Adrenal gland (tissue), 12 donors: ENCODE results near the gene MIEN1. TPM values are rescaled to one million over a fixed set of nuclear protein-coding genes. Genes with fewer than 3 reads are reported as not detected.
A peak's percentile ranks its signal among the peaks of the same experiment; 100 is the strongest.

Experiments used
- DNase-seq, 7 donors: peaks; one replicate each; pipeline ENCODE4 v3.0.0-alpha.2; 2019 to 2020
- H3K27ac ChIP-seq, 5 donors: fragments of 200-600 bp; sonication (generic) in 4 of 5; 1 replicate in 3 of 5; 2 replicates in 2 of 5; pipeline versions ENCODE4 v1.5.1 to v1.8.0; 2016 to 2020; ENCODE audit warnings: mild to moderate bottlenecking in 1 of 5
- H3K27me3 ChIP-seq: fragments of 200-600 bp; 2 replicates; pipeline ENCODE4 v1.8.0; 2021
- H3K36me3 ChIP-seq, 2 donors: fragments of 200-600 bp; replicated peaks in 1 of 2; 1 replicate in 1 of 2; 2 replicates in 1 of 2; pipeline versions ENCODE4 v1.5.1 to v1.8.0; 2018 to 2022
- H3K4me1 ChIP-seq, 2 donors: fragments of 200-600 bp; replicated peaks in 1 of 2; 1 replicate in 1 of 2; 2 replicates in 1 of 2; pipeline versions ENCODE4 v1.5.1 to v1.8.0; 2018 to 2021
- H3K4me3 ChIP-seq, 4 donors: fragments of 200-600 bp; sonication (generic) in 3 of 4; one replicate each; pipeline ENCODE4 v1.5.1; 2016 to 2018
- H3K9me3 ChIP-seq, 3 donors: fragments of 200-600 bp; sonication (generic) in 1 of 3; replicated peaks in 1 of 3; 1 replicate in 2 of 3; 2 replicates in 1 of 3; pipeline versions ENCODE4 v1.5.1 to v1.8.0; 2016 to 2021
- CTCF ChIP-seq, 6 experiments: fragments of 450-650 bp in 4 of 6; fragments of 200-600 bp in 2 of 6; sonication (generic) in 1 of 6; IDR thresholded peaks; 1 replicate in 5 of 6; 2 replicates in 1 of 6; pipeline versions ENCODE4 v1.5.1 to v1.8.0; 2016 to 2021; ENCODE audit warnings: antibody characterized with exemption in 6 of 6, mild to moderate bottlenecking in 2 of 6, moderate library complexity in 1 of 6
- POLR2A ChIP-seq, 2 donors: fragments of 450-650 bp; IDR thresholded peaks; one replicate each; pipeline ENCODE4 v1.6.1; 2017; ENCODE audit warnings: antibody characterized with exemption in 2 of 2, mild to moderate bottlenecking in 2 of 2, moderate library complexity in 1 of 2
- WGBS, 4 donors: extraction: QIAGEN DNeasy Blood & Tissue Kit in 2 of 4; methylation state at CpG; one replicate each; pipeline versions ENCODE4 v1.1.5 to v1.1.7; 2013 to 2017; 5-methylcytosine and 5-hydroxymethylcytosine counted together
- intact Hi-C, 2 donors: fragments of 100-400 bp; cut with DNase I; formaldehyde crosslinking; loops; one replicate each; pipeline versions ENCODE4 v1.14.1 to v1.15.0; 2022 to 2023
- polyA plus RNA-seq, 3 donors: library from polyadenylated mRNA; stranded (reverse); fragments of 200-250 nt in 2 of 3; fragments of 350-450 nt in 1 of 3; fragmentation: Illumina TruSeq in 1 of 3; extraction: RNeasy Lipid Tissue Mini Kit (QIAGEN cat#74804) in 1 of 3; gene quantifications; one replicate each; pipeline ENCODE4 v1.2.3, GENCODE V29; 2013 to 2014
- total RNA-seq, 9 donors: library from RNA; depleted of rRNA in 4 of 9; stranded (reverse); fragments of >200 nt in 4 of 9; fragments of 120-200 nt in 1 of 9; fragmentation: NEBNext Ultra II Directional in 1 of 9; extraction: Animal tissue kit (Norgen Biotek cat#: 25700) in 1 of 9; gene quantifications; one replicate each; pipeline versions ENCODE4 v1.1.0 to v1.2.4, GENCODE V29; 2013 to 2023
- donor health status: healthy with polysubstance abuse.
- donor health status: Bipolar disorder and iron deficiency.
- donor health status: DM: yes; HTN: yes; CAD: no.
- donor health status: DM: no; HTN: no; CAD: no.
- donor health status: DM: no; HTN: no; CAD: no.
- donor health status: DM: yes; HTN: yes; CAD: no.

MIEN1 gene
- total and polyA plus RNA-seq, 12 donors, result 41.9 to 210 (median 51.0) TPM

DNA sequence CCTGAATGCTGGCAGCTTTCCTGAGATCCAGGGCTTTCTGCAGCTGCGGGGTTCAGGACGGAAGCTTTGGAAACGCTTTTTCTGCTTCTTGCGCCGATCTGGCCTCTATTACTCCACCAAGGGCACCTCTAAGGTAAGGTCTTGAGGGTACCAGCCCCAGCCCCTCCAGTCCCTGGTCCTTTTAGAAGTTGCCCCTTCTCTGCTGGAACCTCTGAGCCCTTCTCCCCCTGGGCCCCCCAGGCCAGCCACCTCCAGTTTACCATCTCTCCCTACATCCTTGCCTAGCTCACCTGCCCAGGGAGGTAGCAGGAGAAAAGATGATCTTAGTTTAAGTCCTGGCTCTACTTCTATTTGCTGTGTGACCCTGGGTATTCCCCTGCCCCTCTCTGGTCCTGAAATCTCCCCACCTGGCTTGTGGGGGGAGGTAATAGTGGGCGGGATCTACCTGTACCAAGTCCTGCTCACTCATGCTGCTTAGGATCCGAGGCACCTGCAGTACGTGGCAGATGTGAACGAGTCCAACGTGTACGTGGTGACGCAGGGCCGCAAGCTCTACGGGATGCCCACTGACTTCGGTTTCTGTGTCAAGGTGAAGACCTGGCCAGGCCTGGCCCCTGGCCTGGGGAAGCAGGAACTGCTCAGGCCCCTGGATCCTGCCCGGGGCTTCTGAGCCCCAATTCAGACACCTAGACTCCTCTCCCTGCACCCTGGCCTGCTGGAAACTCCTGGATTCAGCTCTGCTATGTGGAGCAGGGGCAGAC, 13.9 kb upstream of the MIEN1 start:
- H3K27me3 ChIP-seq, result peaks cover 20% of the 10 kb centered on the region
- 76 to 83% (median 80%) methylated on average over 5 to 16 of the region's 16 CpGs for WGBS, 4 donors
- peak in 1 of 7 donors; percentile 4 for DNase-seq
- H3K9me3 ChIP-seq, result no peaks in the 10 kb centered on the region
- H3K4me1 ChIP-seq, result peaks cover 0 to 4% of the 10 kb centered on the region in 2 donors
- no peak overlapping the region for H3K27ac ChIP-seq
- H3K36me3 ChIP-seq, result no peaks in the 10 kb centered on the region
- TF ChIP-seq POLR2A (IDR thresholded peaks at IDR 0.05) (no peak), CTCF (IDR thresholded peaks at IDR 0.05) (no peak)
- intact Hi-C loops, result no loop called here
- no peak overlapping the region for H3K4me3 ChIP-seq

DNA sequence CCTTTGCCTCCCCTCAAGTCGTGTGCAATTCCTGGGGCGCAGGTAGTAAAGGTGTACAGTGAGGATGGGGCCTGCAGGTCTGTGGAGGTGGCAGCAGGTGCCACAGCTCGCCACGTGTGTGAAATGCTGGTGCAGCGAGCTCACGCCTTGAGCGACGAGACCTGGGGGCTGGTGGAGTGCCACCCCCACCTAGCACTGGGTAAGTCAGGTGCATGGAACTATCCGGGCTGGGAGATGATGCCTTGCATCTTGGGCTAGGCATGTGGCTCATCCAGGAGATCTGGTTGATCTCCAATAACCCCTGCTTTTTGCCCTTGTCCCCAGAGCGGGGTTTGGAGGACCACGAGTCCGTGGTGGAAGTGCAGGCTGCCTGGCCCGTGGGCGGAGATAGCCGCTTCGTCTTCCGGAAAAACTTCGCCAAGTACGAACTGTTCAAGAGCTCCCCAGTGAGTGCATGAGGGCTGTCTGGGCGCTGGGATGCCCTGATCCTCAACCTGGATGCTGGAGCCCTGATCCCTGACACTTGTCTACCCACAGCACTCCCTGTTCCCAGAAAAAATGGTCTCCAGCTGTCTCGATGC, 12.6 kb upstream of the MIEN1 start:
- peaks cover 4 to 14% of the 10 kb centered on the region in 2 donors for H3K4me1 ChIP-seq
- intact Hi-C loops, result no loop called here
- no peak overlapping the region for H3K4me3 ChIP-seq
- H3K36me3 ChIP-seq, result no peaks in the 10 kb centered on the region
- WGBS, 4 donors, result 74 to 79% (median 76%) methylated on average over 18 to 21 of the region's 21 CpGs
- H3K27me3 ChIP-seq, result peaks cover 26% of the 10 kb centered on the region
- DNase-seq, result no peak
- H3K27ac ChIP-seq, result no peak overlapping the region
- no peak for TF ChIP-seq POLR2A (IDR thresholded peaks at IDR 0.05)
- TF ChIP-seq CTCF (IDR thresholded peaks at IDR 0.05), result no peak
- no peaks in the 10 kb centered on the region for H3K9me3 ChIP-seq

DNA sequence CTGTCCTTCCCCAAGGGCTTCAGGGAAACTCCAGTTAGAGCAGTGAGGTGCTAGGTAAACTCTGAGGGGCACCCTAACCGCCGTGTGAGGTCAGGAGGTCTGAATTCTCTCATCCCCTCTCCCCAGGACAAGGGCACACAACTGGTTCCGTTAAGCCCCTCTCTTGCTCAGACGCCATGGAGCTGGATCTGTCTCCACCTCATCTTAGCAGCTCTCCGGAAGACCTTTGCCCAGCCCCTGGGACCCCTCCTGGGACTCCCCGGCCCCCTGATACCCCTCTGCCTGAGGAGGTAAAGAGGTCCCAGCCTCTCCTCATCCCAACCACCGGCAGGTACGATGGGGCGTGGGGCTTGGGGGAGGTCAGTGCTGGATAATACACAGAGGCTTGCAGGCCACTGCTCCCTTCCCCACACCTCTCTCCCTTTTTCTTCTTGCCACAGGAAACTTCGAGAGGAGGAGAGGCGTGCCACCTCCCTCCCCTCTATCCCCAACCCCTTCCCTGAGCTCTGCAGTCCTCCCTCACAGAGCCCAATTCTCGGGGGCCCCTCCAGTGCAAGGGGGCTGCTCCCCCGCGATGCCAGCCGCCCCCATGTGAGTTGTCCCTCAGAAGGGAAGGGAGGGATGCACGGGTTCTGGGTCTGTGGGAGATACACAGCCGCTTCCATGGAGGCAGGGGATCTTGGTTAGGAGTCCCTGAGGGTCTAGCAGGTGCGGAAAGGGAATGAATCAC, 12.0 kb upstream of the MIEN1 start:
- Histone ChIP-seq H3K36me3 (no peaks in the 10 kb centered on the region), H3K27ac (no peak overlapping the region), H3K4me3 (no peak overlapping the region), H3K9me3 (no peaks in the 10 kb centered on the region), H3K4me1 (peaks cover 7 to 20% of the 10 kb centered on the region in 2 donors), H3K27me3 (peaks cover 32% of the 10 kb centered on the region)
- no peak for TF ChIP-seq CTCF (IDR thresholded peaks at IDR 0.05)
- TF ChIP-seq POLR2A (IDR thresholded peaks at IDR 0.05), result no peak
- WGBS, 4 donors, result 64 to 78% (median 73%) methylated on average over 7 to 18 of the region's 18 CpGs
- intact Hi-C loops, result no loop called here
- DNase-seq, result no peak

- intact Hi-C loops, result no loop called here
- 27 to 57% (median 43%) methylated on average over 9 to 16 of the region's 16 CpGs for WGBS, 4 donors
- DNase-seq, result no peak
- H3K27me3 ChIP-seq, result peaks cover 40% of the 10 kb centered on the region
- H3K27ac ChIP-seq, result no peak overlapping the region
- TF ChIP-seq POLR2A (IDR thresholded peaks at IDR 0.05) (no peak), CTCF (IDR thresholded peaks at IDR 0.05) (no peak)
- peaks cover 7 to 20% of the 10 kb centered on the region in 2 donors for H3K4me1 ChIP-seq
- H3K36me3 ChIP-seq, result no peaks in the 10 kb centered on the region
- H3K4me3 ChIP-seq, result no peak overlapping the region
- H3K9me3 ChIP-seq, result no peaks in the 10 kb centered on the region
These were observed 10.2 kb upstream of the MIEN1 start for GRCh38 chr17:39740357-39741111.
